Measurements from ENCODE around the gene DSCAM.
A peak's percentile ranks its signal among the peaks of the same experiment; 100 is the strongest.

GRCh38 chr21:40070871-40071270, 776.1 kb downstream of the DSCAM start:
- no peak for TF ChIP-seq CTCF (IDR thresholded peaks at IDR 0.05)
- TF ChIP-seq POLR2A (IDR thresholded peaks at IDR 0.05) = no peak
- TF ChIP-seq POLR2AphosphoS5 (IDR thresholded peaks at IDR 0.05; ENCODE audit: insufficient read depth in 1 of 2, low read depth in 1 of 2) = peak; percentile 27 to 53

Data from vagina (tissue), 2 donors.